Transverse colon (tissue), 4 donors: ENCODE data around the gene TMEM260. TPM values are rescaled to one million over a fixed set of nuclear protein-coding genes. Genes with fewer than 3 reads are reported as not detected.
"Not testable (repeated sequence)": the region's sequence is repeated elsewhere in the genome, so short reads cannot be mapped to it uniquely, and the experiment has no call there.

Experiments
- DNase-seq: peaks from one replicate; pipeline ENCODE4 v3.0.0-alpha.2; 2019
- H3K27ac ChIP-seq, 4 donors: fragments of 200-600 bp; sonication (generic); 2 replicates each; pipeline ENCODE4 v1.5.1; 2016 to 2018; ENCODE audit warnings: inconsistent platforms in 4 of 4
- H3K27me3 ChIP-seq: fragments of 200-600 bp; sonication (generic); 2 replicates; pipeline ENCODE4 v1.5.1; 2017; ENCODE audit warnings: inconsistent platforms
- H3K36me3 ChIP-seq, 4 donors: fragments of 200-600 bp; sonication (generic); 2 replicates each; pipeline ENCODE4 v1.5.1; 2017 to 2019; ENCODE audit warnings: inconsistent platforms in 4 of 4
- H3K4me1 ChIP-seq, 4 donors: fragments of 200-600 bp; sonication (generic); 2 replicates each; pipeline ENCODE4 v1.5.1; 2017 to 2020; ENCODE audit warnings: inconsistent platforms in 4 of 4
- H3K4me3 ChIP-seq, 4 donors: fragments of 200-600 bp; sonication (generic); 1 replicate in 1 of 4; 2 replicates in 3 of 4; pipeline versions ENCODE4 v1.5.1 to v1.6.1; 2017 to 2019; ENCODE audit warnings: inconsistent platforms in 4 of 4
- H3K9me3 ChIP-seq, 2 donors: fragments of 200-600 bp; sonication (generic); 2 replicates each; pipeline ENCODE4 v1.5.1; 2017 to 2019; ENCODE audit warnings: inconsistent platforms in 2 of 2
- EP300 ChIP-seq: sonication (generic); formaldehyde crosslinking; IDR thresholded peaks from one replicate; pipeline ENCODE4 v1.6.1; 2017; ENCODE audit warnings: antibody characterized with exemption, low read depth
- POLR2A ChIP-seq: fragments of 450-650 bp; IDR thresholded peaks from one replicate; pipeline ENCODE4 v1.6.1; 2016; ENCODE audit warnings: antibody characterized with exemption, mild to moderate bottlenecking, moderate library complexity
- POLR2AphosphoS5 ChIP-seq, 3 donors: sonication (generic); formaldehyde crosslinking; IDR thresholded peaks; one replicate each; pipeline ENCODE4 v1.6.1; 2016; ENCODE audit warnings: antibody characterized with exemption in 3 of 3
- WGBS, 2 donors: methylation state at CpG; one replicate each; pipeline ENCODE4 v1.1.5; 2018; ENCODE audit warnings: low coverage in 1 of 2; 5-methylcytosine and 5-hydroxymethylcytosine counted together
- in situ Hi-C, 4 donors: fragments of 200-750 bp; cut with MboI; loops; one replicate each; pipeline versions ENCODE4 v1.15.0 to v1.15.1; 2017; ENCODE audit warnings: low sequenced_read_pairs in 3 of 4, low pct_ligation_motif_present in 1 of 4, low pct_unique_long_range_greater_than_20kb in 1 of 4
- intact Hi-C: fragments of 100-400 bp; cut with DNase I; formaldehyde crosslinking; loops from one replicate; pipeline ENCODE4 v1.15.1; 2023; ENCODE audit warnings: low total_unique reads
- total RNA-seq, 4 donors: library from RNA; depleted of rRNA; stranded (reverse); fragments of >200 nt; gene quantifications; one replicate each; pipeline ENCODE4 v1.1.0, GENCODE V29; 2016
- TF ChIP-seq, protein P1 (sequence below), 5 experiments: fragments of 200-600 bp in 3 of 5; fragments of 450-650 bp in 2 of 5; sonication (generic) in 3 of 5; IDR thresholded peaks; 1 replicate in 2 of 5; 2 replicates in 3 of 5; pipeline ENCODE4 v1.5.1; 2016 to 2017; ENCODE audit warnings: antibody characterized with exemption in 5 of 5, inconsistent platforms in 3 of 5, mild to moderate bottlenecking in 2 of 5, moderate library complexity in 1 of 5

The TMEM260 gene
- total RNA-seq, 4 donors from 2014 or later: 22.9 to 52.7 (median 23.7) TPM

DNA sequence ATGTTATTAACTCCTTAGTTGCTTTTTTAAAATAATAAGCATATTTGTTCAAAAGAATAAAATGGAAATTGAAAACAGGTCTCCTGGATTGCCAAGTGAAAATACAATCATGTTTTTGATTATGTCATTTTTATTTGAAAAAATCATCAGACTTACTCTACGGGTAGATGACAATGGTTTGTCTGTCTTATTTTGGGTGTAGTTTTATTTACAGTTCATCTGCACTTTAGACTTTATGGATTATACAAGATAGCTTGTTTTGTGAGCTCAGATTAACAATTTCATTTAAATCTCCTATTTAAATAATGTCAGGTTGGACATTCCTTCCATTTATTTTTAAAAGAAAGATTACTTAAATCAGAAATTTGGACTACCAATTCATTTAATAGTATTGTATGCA is 14.8 kb downstream of the TMEM260 start:
- H3K4me3 ChIP-seq: no peak overlapping the region
- H3K27me3 ChIP-seq: no peaks in the 10 kb centered on the region
- intact Hi-C loops (no loop called here), in situ Hi-C loops (no loop called here)
- H3K36me3 ChIP-seq: peaks cover 0 to 6% (median 2%) of the 10 kb centered on the region in 4 donors
- no peaks in the 10 kb centered on the region for H3K9me3 ChIP-seq
- TF ChIP-seq POLR2AphosphoS5 (IDR thresholded peaks at IDR 0.05): no peak
- TF ChIP-seq EP300: no peak
- no peak for TF ChIP-seq POLR2A
- TF ChIP-seq, protein P1, sequence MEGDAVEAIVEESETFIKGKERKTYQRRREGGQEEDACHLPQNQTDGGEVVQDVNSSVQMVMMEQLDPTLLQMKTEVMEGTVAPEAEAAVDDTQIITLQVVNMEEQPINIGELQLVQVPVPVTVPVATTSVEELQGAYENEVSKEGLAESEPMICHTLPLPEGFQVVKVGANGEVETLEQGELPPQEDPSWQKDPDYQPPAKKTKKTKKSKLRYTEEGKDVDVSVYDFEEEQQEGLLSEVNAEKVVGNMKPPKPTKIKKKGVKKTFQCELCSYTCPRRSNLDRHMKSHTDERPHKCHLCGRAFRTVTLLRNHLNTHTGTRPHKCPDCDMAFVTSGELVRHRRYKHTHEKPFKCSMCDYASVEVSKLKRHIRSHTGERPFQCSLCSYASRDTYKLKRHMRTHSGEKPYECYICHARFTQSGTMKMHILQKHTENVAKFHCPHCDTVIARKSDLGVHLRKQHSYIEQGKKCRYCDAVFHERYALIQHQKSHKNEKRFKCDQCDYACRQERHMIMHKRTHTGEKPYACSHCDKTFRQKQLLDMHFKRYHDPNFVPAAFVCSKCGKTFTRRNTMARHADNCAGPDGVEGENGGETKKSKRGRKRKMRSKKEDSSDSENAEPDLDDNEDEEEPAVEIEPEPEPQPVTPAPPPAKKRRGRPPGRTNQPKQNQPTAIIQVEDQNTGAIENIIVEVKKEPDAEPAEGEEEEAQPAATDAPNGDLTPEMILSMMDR (IDR thresholded peaks at IDR 0.05): no peak
- WGBS, 2 donors: 47 to 62% methylated on average over 1 of the region's 1 CpG
- no peak for DNase-seq
- peaks cover 0 to 5% (median 0%) of the 10 kb centered on the region in 4 donors for H3K4me1 ChIP-seq
- H3K27ac ChIP-seq: no peak overlapping the region

DNA sequence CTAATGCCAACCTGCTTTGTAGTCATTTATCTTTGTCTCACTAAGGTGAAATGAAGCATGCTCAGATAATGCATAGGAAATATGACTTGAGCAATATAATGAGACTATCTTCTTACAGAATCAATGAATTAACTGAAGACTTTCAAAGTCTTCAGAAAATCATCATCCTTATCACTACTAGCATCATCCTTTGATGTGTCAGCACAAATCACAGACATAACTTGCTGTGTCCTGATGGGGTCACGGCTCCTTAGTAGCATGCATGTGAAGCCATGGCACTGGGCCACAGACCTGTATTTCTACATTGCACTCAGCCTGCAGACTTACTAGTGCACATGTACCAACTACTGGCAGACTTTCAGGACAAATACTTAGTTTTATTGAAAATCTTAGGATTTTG is 18.9 kb downstream of the TMEM260 start:
- intact Hi-C loops: no loop called here
- no peak for DNase-seq
- WGBS, 2 donors: 100% methylated on average over 1 of the region's 1 CpG; no CpG with 5 or more reads in 1 of the 2 donors
- Histone ChIP-seq H3K4me3 (no peak overlapping the region), H3K36me3 (peaks cover 0 to 6% (median 2%) of the 10 kb centered on the region in 4 donors), H3K4me1 (peaks cover 0 to 5% (median 0%) of the 10 kb centered on the region in 4 donors), H3K27ac (no peak overlapping the region), H3K9me3 (no peaks in the 10 kb centered on the region), H3K27me3 (no peaks in the 10 kb centered on the region)
- TF ChIP-seq, protein P1 (IDR thresholded peaks at IDR 0.05): no peak
- TF ChIP-seq EP300 (no peak), POLR2A (no peak), POLR2AphosphoS5 (IDR thresholded peaks at IDR 0.05) (no peak)
- in situ Hi-C loops: no loop called here

DNA sequence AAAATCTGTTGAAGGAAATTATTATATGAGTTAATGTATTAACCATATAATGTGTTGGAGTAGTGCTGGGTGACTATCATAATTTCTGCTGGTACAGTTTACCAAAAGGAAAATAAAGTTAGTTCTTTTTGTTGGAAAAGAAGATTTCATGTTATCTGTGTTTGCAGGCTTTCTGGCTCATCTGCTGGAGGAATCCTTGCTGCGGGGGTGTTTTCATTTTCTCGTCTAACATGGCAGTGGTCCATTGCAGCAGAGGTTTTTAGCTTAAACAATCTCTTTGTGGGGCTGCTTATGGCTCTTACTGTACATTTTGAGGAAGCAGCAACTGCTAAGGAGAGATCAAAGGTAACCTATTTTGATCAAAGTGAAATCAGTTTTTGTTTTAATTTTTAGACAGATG is 24.1 kb downstream of the TMEM260 start:
- WGBS, 2 donors: 83 to 90% methylated on average over 1 to 2 of the region's 2 CpGs
- Histone ChIP-seq H3K36me3 (peaks cover 0 to 7% (median 2%) of the 10 kb centered on the region in 4 donors), H3K4me1 (no peaks in the 10 kb centered on the region), H3K4me3 (no peak overlapping the region), H3K9me3 (no peaks in the 10 kb centered on the region), H3K27ac (no peak overlapping the region), H3K27me3 (no peaks in the 10 kb centered on the region)
- TF ChIP-seq POLR2A: no peak
- TF ChIP-seq EP300: no peak
- TF ChIP-seq, protein P1 (IDR thresholded peaks at IDR 0.05): no peak
- no peak for TF ChIP-seq POLR2AphosphoS5 (IDR thresholded peaks at IDR 0.05)
- intact Hi-C loops: no loop called here
- no peak for DNase-seq
- in situ Hi-C loops: no loop called here

DNA sequence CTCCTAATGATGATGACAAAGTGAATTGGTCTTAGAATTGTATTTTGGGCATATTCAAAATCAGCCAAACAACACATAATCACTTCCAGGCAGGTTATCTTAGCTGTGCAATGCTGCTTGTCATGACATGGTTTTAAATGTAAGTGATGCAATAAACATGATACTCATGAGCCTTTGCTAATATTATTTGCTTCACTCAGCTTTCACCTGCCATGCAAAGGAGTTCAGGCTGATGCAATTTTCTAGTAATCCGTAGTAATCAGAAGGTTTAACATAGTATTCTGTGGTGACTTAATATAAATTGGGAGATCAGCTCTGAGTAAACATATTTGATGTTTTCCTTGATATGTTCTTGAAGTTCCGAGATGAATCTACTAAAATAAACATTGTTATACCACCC is 29.1 kb downstream of the TMEM260 start:
- no peak overlapping the region for H3K27ac ChIP-seq
- intact Hi-C loops (no loop called here), in situ Hi-C loops (no loop called here)
- no peaks in the 10 kb centered on the region for H3K9me3 ChIP-seq
- no peak for DNase-seq
- no peaks in the 10 kb centered on the region for H3K4me1 ChIP-seq
- no peak for TF ChIP-seq POLR2A
- TF ChIP-seq EP300: no peak
- no peak for TF ChIP-seq POLR2AphosphoS5 (IDR thresholded peaks at IDR 0.05)
- TF ChIP-seq, protein P1 (IDR thresholded peaks at IDR 0.05): no peak
- H3K4me3 ChIP-seq: no peak overlapping the region
- peaks cover 0 to 42% (median 16%) of the 10 kb centered on the region in 4 donors for H3K36me3 ChIP-seq
- H3K27me3 ChIP-seq: no peaks in the 10 kb centered on the region
- 75 to 88% methylated on average over 1 to 2 of the region's 2 CpGs for WGBS, 2 donors

DNA sequence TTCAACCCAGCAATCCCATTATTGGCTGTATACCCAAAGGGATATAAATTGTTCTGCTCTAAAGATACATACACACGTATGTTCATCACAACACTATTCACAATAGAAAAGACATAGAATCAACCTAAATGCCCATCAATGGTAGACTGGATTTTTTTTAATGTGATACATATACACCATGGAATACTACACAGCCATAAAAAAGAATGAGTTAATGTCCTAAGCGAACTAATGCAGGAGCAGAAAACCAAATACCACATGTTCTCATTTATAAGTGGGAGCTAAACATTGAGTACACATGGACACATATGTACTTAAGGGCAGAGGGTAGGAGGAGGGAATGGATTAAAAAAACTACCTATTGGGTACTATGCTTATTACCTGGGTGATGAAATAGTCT is 32.1 kb downstream of the TMEM260 start:
- H3K4me1 ChIP-seq, H3K27me3 ChIP-seq, in situ Hi-C loops, H3K27ac ChIP-seq, intact Hi-C loops, DNase-seq, H3K4me3 ChIP-seq, H3K9me3 ChIP-seq: not testable (repeated sequence)
- H3K36me3 ChIP-seq: peaks cover 0 to 58% (median 19%) of the 10 kb centered on the region in 4 donors
- 94% methylated on average over 2 of the region's 2 CpGs for WGBS, 2 donors
